Bone marrow (tissue), 2 donors: Measurements from ENCODE around the gene CCL14.
"Not testable (repeated sequence)": the region's sequence is repeated elsewhere in the genome, so short reads cannot be mapped to it uniquely, and the experiment has no call there.

Experiments
- DNase-seq, 2 donors: peaks; one replicate each; lab custom pipeline; 2025; lab: John Stamatoyannopoulos, UW

Gene CCL14

DNA sequence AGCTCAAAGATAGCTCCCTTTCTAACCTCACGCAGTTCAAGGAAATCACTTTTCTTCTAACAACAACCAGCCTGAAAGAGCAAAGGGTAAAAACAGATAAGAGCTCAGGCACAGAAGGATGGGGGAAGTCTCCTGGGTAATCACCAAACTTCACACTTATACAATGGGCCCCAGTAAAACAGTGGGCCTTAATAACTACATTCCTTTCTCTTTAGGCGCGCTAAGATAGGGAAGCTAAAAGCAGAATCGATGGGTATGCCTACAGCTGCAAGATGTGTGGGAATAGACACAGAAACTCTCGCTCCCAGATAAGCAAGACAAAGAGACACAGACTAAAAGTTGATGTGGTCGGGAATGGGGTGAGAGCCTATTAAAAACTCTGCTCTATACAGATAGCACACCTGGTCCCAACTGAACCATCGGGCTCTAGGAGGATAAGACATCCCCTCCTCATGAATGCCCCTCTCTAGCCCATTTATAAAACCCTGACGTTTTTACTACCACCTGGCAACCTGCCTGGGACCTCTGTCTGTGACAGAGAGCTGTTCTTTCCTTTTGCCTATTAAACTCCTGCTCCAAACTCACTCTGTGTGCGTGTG is 43.8 kb downstream of the CCL14 start:
- DNase-seq = no peak

DNA sequence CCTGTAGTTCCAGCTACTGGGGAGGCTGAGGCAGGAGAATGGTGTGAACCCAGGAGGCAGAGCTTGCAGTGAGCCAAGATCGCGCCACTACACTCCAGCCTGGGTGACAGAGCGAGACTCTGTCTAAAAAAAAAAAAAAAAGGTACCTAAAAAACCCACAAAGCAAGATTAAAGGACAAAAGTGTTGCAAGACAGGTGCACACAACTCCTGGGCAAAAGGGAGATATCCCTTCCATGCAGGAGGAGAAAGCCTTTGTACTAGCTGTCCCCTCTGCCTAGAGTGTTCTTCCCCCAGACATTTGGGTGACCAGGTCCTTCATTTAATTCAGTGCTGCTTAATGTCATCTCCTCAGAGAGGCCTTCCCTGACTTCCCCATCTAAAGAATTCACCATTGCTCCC is 48.0 kb downstream of the CCL14 start:
- DNase-seq = not testable (repeated sequence)

DNA sequence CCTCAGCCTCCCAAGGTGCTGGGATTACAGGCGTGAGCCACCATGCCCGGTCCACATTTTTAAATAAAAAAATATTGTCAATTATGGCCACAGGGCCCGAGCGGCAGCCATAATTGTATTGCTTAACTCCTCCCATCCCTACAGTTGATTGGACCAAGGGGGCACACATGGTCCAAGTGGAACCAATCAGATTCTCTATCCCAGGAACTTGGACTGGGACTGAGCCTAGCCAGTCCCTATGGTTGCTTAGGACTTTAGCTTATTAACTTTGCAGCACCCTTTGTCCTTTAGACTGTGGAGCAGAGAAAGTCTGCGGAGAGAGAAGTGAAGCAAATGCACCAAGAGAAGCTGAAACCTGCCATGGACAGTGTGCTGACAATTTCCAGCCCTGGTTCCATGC is 50.5 kb downstream of the CCL14 start:
- no peak for DNase-seq

- DNase-seq = no peak
These were observed 51.8 kb downstream of the CCL14 start for GRCh38 chr17:35934760-35935159.
